ENCODE data around the gene R3HCC1L.

R3HCC1L gene

GRCh38 chr10:98134431-98135221, at the start of gene R3HCC1L:
Gene R3HCC1L (plus strand): TSS chr10:98134657. CDS start chr10:98208115, 73,458 bp downstream.
- DNase-seq, result peak; percentile 86

GRCh38 chr10:98085238-98085637, 49.2 kb upstream of the R3HCC1L start:
- DNase-seq, result no peak

- no peak for DNase-seq
These were observed 47.4 kb upstream of the R3HCC1L start for GRCh38 chr10:98086837-98087708.

- no peak for DNase-seq
These were observed 46.1 kb upstream of the R3HCC1L start for GRCh38 chr10:98088186-98088971.

GRCh38 chr10:98090822-98091221, 43.6 kb upstream of the R3HCC1L start:
- no peak for DNase-seq

GRCh38 chr10:98096316-98096715, 38.1 kb upstream of the R3HCC1L start:
- DNase-seq, result no peak

GRCh38 chr10:98096731-98097130, 37.7 kb upstream of the R3HCC1L start:
- DNase-seq, result no peak

GRCh38 chr10:98097175-98097574, 37.3 kb upstream of the R3HCC1L start:
- no peak for DNase-seq

GRCh38 chr10:98097616-98098015, 36.8 kb upstream of the R3HCC1L start:
- no peak for DNase-seq

- DNase-seq, result no peak
These were observed 36.2 kb upstream of the R3HCC1L start for GRCh38 chr10:98098247-98098646.

- DNase-seq, result no peak
These were observed 34.0 kb upstream of the R3HCC1L start for GRCh38 chr10:98100476-98100875.

- DNase-seq, result no peak
These were observed 33.1 kb upstream of the R3HCC1L start for GRCh38 chr10:98101366-98101765.

GRCh38 chr10:98104125-98104524, 30.3 kb upstream of the R3HCC1L start:
- no peak for DNase-seq

- no peak for DNase-seq
These were observed 27.9 kb upstream of the R3HCC1L start for GRCh38 chr10:98106531-98106930.

GRCh38 chr10:98107644-98108430, 26.6 kb upstream of the R3HCC1L start:
- DNase-seq, result no peak

GRCh38 chr10:98110356-98110755, 24.1 kb upstream of the R3HCC1L start:
- no peak for DNase-seq

- no peak for DNase-seq
These were observed 19.2 kb upstream of the R3HCC1L start for GRCh38 chr10:98115031-98115787.

- DNase-seq, result no peak
These were observed 14.6 kb upstream of the R3HCC1L start for GRCh38 chr10:98119891-98120290.

GRCh38 chr10:98125940-98126631, 8.4 kb upstream of the R3HCC1L start:
- DNase-seq, result no peak

GRCh38 chr10:98128802-98129201, 5.7 kb upstream of the R3HCC1L start:
- DNase-seq, result peak; percentile 18

GRCh38 chr10:98131619-98132018, 2.8 kb upstream of the R3HCC1L start:
- no peak for DNase-seq
